Tibial nerve (tissue), 3 donors: ENCODE results near the gene CADPS.

ENCODE experiments used
- POLR2A ChIP-seq, 2 donors: fragments of 450-650 bp; IDR thresholded peaks; one replicate each; pipeline ENCODE4 v1.6.1; 2017; ENCODE audit warnings: antibody characterized with exemption in 2 of 2, mild to moderate bottlenecking in 2 of 2, moderate library complexity in 2 of 2
- TF ChIP-seq, protein P1 (sequence below), 5 experiments: fragments of 200-600 bp in 3 of 5; fragments of 450-650 bp in 2 of 5; sonication (generic) in 3 of 5; IDR thresholded peaks; one replicate each; pipeline ENCODE4 v1.5.1; 2016 to 2019; ENCODE audit warnings: antibody characterized with exemption in 5 of 5, mild to moderate bottlenecking in 3 of 5, moderate library complexity in 2 of 5

DNA sequence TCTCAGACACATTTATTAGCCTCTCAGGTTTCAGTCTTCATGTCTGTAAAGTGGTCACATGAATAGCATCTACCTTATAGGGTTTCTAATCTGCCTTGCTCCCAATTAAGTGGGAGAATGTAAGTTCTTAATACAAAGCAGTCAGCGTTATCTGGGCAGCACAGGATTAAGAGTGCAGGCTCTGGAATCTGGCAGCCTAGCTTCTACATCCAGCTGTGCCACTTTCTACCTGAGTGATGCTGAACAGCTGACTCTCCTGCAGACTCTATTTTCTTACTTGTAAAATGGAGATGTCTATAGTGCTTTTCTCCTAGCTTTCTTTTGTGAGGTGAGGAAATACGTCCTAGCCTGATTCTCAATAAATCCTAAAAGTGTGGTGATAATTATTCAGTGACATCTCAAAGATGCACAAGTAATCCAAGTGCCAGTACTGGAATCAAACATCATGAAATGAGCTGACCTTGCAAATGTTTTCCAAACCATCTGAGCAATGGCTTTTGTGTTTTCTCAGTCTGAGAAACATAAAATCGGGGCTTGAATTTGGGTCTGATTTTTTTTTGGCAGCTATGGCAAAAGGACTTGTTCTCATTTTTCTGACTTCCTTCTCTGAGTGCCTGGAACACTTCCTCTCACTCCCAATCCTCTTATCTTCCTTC is 269.7 kb downstream of the CADPS start:
- TF ChIP-seq POLR2A (IDR thresholded peaks at IDR 0.05), result no peak
- TF ChIP-seq, protein P1, sequence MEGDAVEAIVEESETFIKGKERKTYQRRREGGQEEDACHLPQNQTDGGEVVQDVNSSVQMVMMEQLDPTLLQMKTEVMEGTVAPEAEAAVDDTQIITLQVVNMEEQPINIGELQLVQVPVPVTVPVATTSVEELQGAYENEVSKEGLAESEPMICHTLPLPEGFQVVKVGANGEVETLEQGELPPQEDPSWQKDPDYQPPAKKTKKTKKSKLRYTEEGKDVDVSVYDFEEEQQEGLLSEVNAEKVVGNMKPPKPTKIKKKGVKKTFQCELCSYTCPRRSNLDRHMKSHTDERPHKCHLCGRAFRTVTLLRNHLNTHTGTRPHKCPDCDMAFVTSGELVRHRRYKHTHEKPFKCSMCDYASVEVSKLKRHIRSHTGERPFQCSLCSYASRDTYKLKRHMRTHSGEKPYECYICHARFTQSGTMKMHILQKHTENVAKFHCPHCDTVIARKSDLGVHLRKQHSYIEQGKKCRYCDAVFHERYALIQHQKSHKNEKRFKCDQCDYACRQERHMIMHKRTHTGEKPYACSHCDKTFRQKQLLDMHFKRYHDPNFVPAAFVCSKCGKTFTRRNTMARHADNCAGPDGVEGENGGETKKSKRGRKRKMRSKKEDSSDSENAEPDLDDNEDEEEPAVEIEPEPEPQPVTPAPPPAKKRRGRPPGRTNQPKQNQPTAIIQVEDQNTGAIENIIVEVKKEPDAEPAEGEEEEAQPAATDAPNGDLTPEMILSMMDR (IDR thresholded peaks at IDR 0.05), result no peak
